CD8-positive, alpha-beta memory T cell (primary cell): ENCODE data around the gene CEP76. TPM values are rescaled to one million over a fixed set of nuclear protein-coding genes. Genes with fewer than 3 reads are reported as not detected.

ENCODE experiments used
- CTCF ChIA-PET: fragments of 350-600 bp; sonication (Branson Sonifier 250); formaldehyde crosslinking; loops from one replicate; lab custom pipeline; 2021; ENCODE audit warnings: antibody characterized with exemption; lab: Charles Lee
- POLR2A ChIA-PET: fragments of 350-600 bp; sonication (Branson Sonifier 250); formaldehyde crosslinking; loops from one replicate; lab custom pipeline; 2021; ENCODE audit warnings: antibody characterized with exemption; lab: Charles Lee
- DNase-seq, 5 donors: peaks; one replicate each; pipeline versions ENCODE4 v3.0.0 to v3.0.0-alpha.2; 2020 to 2022; ENCODE audit warnings: mixed read lengths in 1 of 5
- H3K27ac ChIP-seq: one replicate; pipeline ENCODE4 v1.7.0; 2013; ENCODE audit warnings: low read depth, mild to moderate bottlenecking, low read length, moderate library complexity
- H3K27me3 ChIP-seq: 2 replicates; pipeline ENCODE4 v1.7.0; 2013; ENCODE audit warnings: low read length, mild to moderate bottlenecking; ENCODE audit not compliant: insufficient read depth, poor library complexity, severe bottlenecking
- H3K36me3 ChIP-seq: 2 replicates; pipeline ENCODE4 v1.7.0; 2013; ENCODE audit warnings: mild to moderate bottlenecking, low read length, moderate library complexity; ENCODE audit not compliant: insufficient read depth
- H3K4me1 ChIP-seq: 2 replicates; pipeline ENCODE4 v1.7.0; 2013; ENCODE audit warnings: mild to moderate bottlenecking, low read length, moderate library complexity; ENCODE audit not compliant: insufficient read depth
- H3K4me3 ChIP-seq: 2 replicates; pipeline ENCODE4 v1.7.0; 2013; ENCODE audit warnings: mild to moderate bottlenecking, low read length
- H3K9me3 ChIP-seq: 2 replicates; pipeline ENCODE4 v1.7.0; 2013; ENCODE audit warnings: mild to moderate bottlenecking, low read length
- H3K27ac Mint-ChIP-seq, 8 donors: one replicate each; pipeline ENCODE4 v1.8.0; 2020 to 2021; ENCODE audit warnings: mixed read lengths in 8 of 8, mild to moderate bottlenecking in 6 of 8, inconsistent platforms in 3 of 8, moderate library complexity in 3 of 8
- H3K27me3 Mint-ChIP-seq, 2 donors: one replicate each; pipeline ENCODE4 v1.8.0; 2020 to 2021; ENCODE audit warnings: mixed read lengths in 2 of 2, mild to moderate bottlenecking in 1 of 2, moderate library complexity in 1 of 2
- H3K36me3 Mint-ChIP-seq, 3 donors: one replicate each; pipeline ENCODE4 v1.8.0; 2020 to 2021; ENCODE audit warnings: mixed read lengths in 3 of 3, inconsistent platforms in 1 of 3, mild to moderate bottlenecking in 1 of 3
- H3K4me1 Mint-ChIP-seq, 3 donors: one replicate each; pipeline ENCODE4 v1.8.0; 2020 to 2021; ENCODE audit warnings: mixed read lengths in 3 of 3, inconsistent platforms in 1 of 3, mild to moderate bottlenecking in 1 of 3
- H3K4me3 Mint-ChIP-seq, 7 donors: one replicate each; pipeline ENCODE4 v1.8.0; 2020 to 2021; ENCODE audit warnings: mixed read lengths in 7 of 7, mild to moderate bottlenecking in 6 of 7, moderate library complexity in 4 of 7, inconsistent platforms in 2 of 7
- H3K9me3 Mint-ChIP-seq, 5 donors: one replicate each; pipeline ENCODE4 v1.8.0; 2020 to 2022; ENCODE audit warnings: mixed read lengths in 5 of 5, mild to moderate bottlenecking in 3 of 5, moderate library complexity in 2 of 5, inconsistent platforms in 1 of 5
- polyA plus RNA-seq: library from polyadenylated mRNA; unstranded; fragments of 300-500 nt; fragmentation: Illumina TruSeq; gene quantifications from one replicate; pipeline ENCODE4 v1.2.3, GENCODE V29; 2021
- total RNA-seq, 2 experiments: library from RNA; stranded (reverse); gene quantifications; one replicate each; pipeline ENCODE4 v1.2.3, GENCODE V29; 2021

Gene CEP76
- total RNA-seq (10 to 100 TPM; 11.3 to 15.5 TPM), polyA plus RNA-seq (6.4 TPM)

DNA sequence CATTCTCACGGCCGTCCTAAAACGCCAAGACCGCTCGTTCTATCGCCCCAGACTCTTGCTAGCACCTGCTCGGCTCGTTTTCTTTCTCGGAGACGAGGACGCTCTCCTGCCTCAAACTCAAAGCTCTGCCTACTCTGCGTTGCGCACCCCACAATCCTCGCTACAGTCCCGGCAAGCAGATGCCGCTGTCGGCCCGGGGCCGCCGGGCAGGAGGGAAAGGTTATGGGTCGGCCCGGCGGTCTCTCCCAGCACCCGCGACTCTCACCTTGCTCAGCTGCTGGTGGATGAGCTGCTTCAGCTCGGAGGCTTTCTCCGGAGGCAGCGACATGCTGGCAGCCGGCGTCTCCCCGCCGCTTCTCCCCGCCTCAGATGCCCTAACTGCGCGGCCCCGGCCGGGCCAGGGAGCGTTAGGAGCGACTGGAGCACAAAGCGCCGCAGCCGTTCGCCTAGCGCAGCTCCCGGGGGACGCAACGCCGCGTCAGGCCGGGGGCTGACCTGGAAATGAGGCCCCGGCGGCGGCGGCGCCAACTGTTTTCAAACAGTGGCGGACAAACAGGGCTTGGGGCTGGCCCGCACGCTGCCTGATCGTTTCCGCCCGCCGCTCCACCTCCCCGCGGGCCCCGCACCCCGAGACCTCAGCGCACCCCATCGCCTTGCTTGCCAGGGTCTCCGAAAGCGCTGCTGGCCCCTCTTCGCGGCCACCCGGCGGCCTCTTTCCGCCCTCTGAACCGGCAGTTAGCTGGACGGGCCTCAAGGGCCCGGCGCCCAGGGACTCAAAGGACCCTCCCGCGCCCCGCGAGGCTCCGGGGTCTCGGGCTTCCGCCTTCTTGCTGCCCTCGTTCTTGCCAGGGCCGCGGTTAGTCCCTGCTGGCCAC is at the start of gene CEP76, which contains the start of gene PSMG2:
TSS of gene CEP76 (minus strand) at position 503 of the 875 bp plus-strand sequence. CDS start at position 328, 175 bp downstream.
TSS of gene PSMG2 (plus strand) at position 822 of the 875 bp plus-strand sequence. CDS start 66 bp downstream, outside the sequence.
- Mint-ChIP-seq H3K27ac (peak within 1 kb of the TSS; percentile 90 to 100 (median 98)), H3K9me3 (no peaks in the 10 kb centered on the region), H3K27me3 (no peaks in the 10 kb centered on the region), H3K4me1 (peaks cover 43 to 61% (median 59%) of the 10 kb centered on the region in 3 donors), H3K36me3 (peaks cover 0 to 50% (median 8%) of the 10 kb centered on the region in 3 donors), H3K4me3 (peak within 1 kb of the TSS; percentile 91 to 99 (median 96))
- H3K4me1 ChIP-seq: peaks cover 42% of the 10 kb centered on the region
- POLR2A ChIA-PET: interaction anchor here (0.6 to 1.7 kb wide), 10 partner anchors 17 to 332 kb away, joined by 3 to 10 read pairs (median 5); partner anchors contain the start of genes AFG3L2, CEP192, PRELID3A and PTPN2
- peak within 1 kb of the TSS; percentile 87 for H3K4me3 ChIP-seq
- peak within 1 kb of the TSS; percentile 84 for H3K27ac ChIP-seq
- peaks cover 8% of the 10 kb centered on the region for H3K36me3 ChIP-seq
- no peaks in the 10 kb centered on the region for H3K27me3 ChIP-seq
- CTCF ChIA-PET: interaction anchor here (1.0 to 2.2 kb wide), 6 partner anchors 12 to 325 kb away, joined by 3 to 9 read pairs (median 4); partner anchors contain the start of gene AFG3L2
- DNase-seq: peak; percentile 75 to 90 (median 86)
- H3K9me3 ChIP-seq: no peaks in the 10 kb centered on the region

GRCh38 chr18:12751891-12752290 is 49.4 kb upstream of the CEP76 start:
- no peak overlapping the region for H3K4me3 ChIP-seq
- no peak overlapping the region for H3K4me3 Mint-ChIP-seq
- H3K27me3 Mint-ChIP-seq: peaks cover 0 to 7% of the 10 kb centered on the region in 2 donors
- no peak overlapping the region for H3K27ac ChIP-seq
- no peak overlapping the region for H3K27ac Mint-ChIP-seq
- peaks cover 0 to 1% (median 0%) of the 10 kb centered on the region in 5 donors for H3K9me3 Mint-ChIP-seq
- H3K9me3 ChIP-seq: no peaks in the 10 kb centered on the region
- peaks cover 0 to 4% (median 2%) of the 10 kb centered on the region in 3 donors for H3K36me3 Mint-ChIP-seq
- ChIA-PET CTCF (interaction anchor here (1.4 kb wide), 1 partner anchor 183 kb away, joined by 4 read pairs; no protein-coding TSS in a partner anchor), POLR2A (no interaction called here)
- H3K27me3 ChIP-seq: no peaks in the 10 kb centered on the region
- H3K36me3 ChIP-seq: no peaks in the 10 kb centered on the region
- peaks cover 12% of the 10 kb centered on the region for H3K4me1 ChIP-seq
- DNase-seq: no peak
- peaks cover 3 to 10% (median 7%) of the 10 kb centered on the region in 3 donors for H3K4me1 Mint-ChIP-seq

DNA sequence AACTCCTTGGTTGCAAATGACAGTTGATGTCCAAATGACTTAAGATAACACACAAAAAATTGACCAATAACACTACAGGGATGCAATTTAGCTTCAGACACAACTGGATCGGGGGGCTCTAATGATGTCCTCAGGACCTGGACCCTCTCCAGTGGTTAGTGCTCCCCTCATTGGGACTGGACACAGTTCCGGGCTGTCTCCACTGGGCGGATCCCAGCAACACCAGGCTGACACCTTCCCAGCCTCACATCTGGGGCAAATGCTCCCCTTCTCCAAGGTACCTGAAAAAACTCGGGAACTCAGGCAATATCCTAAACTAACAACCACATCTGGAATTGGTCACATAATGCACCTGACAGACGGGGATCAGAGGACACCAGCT is 49.0 kb upstream of the CEP76 start:
- H3K4me3 Mint-ChIP-seq: no peak overlapping the region
- peaks cover 0 to 7% of the 10 kb centered on the region in 2 donors for H3K27me3 Mint-ChIP-seq
- H3K27ac Mint-ChIP-seq: no peak overlapping the region
- DNase-seq: no peak
- Histone ChIP-seq H3K4me1 (peaks cover 12% of the 10 kb centered on the region), H3K4me3 (no peak overlapping the region), H3K27me3 (no peaks in the 10 kb centered on the region), H3K36me3 (no peaks in the 10 kb centered on the region), H3K9me3 (no peaks in the 10 kb centered on the region), H3K27ac (no peak overlapping the region)
- H3K9me3 Mint-ChIP-seq: peaks cover 0 to under 1% (median 0%) of the 10 kb centered on the region in 5 donors
- peaks cover 3 to 10% (median 7%) of the 10 kb centered on the region in 3 donors for H3K4me1 Mint-ChIP-seq
- H3K36me3 Mint-ChIP-seq: peaks cover 0 to 2% (median under 1%) of the 10 kb centered on the region in 3 donors
- ChIA-PET CTCF (no interaction called here), POLR2A (no interaction called here)

- H3K27ac Mint-ChIP-seq: no peak overlapping the region
- no peak overlapping the region for H3K27ac ChIP-seq
Measured at GRCh38 chr18:12750715-12751502, 48.4 kb upstream of the CEP76 start.

GRCh38 chr18:12750076-12750714 is 47.7 kb upstream of the CEP76 start:
- peaks cover 0 to 7% of the 10 kb centered on the region in 2 donors for H3K27me3 Mint-ChIP-seq
- Histone ChIP-seq H3K9me3 (no peaks in the 10 kb centered on the region), H3K36me3 (no peaks in the 10 kb centered on the region), H3K4me1 (peaks cover 12% of the 10 kb centered on the region), H3K27ac (no peak overlapping the region), H3K4me3 (no peak overlapping the region), H3K27me3 (no peaks in the 10 kb centered on the region)
- H3K4me3 Mint-ChIP-seq: peak overlapping the region in 1 of 7 donors; percentile 18
- peaks cover 3 to 10% (median 7%) of the 10 kb centered on the region in 3 donors for H3K4me1 Mint-ChIP-seq
- peak overlapping the region in 2 of 8 donors; percentile 21 to 93 for H3K27ac Mint-ChIP-seq
- CTCF ChIA-PET: no interaction called here
- POLR2A ChIA-PET: interaction anchor here (0.6 kb wide), 1 partner anchor 862 kb away, joined by 3 read pairs; no protein-coding TSS in a partner anchor
- no peaks in the 10 kb centered on the region for H3K9me3 Mint-ChIP-seq
- H3K36me3 Mint-ChIP-seq: peaks cover 0 to 2% (median 0%) of the 10 kb centered on the region in 3 donors
- DNase-seq: peak in 1 of 5 donors; percentile 28

More at GRCh38 chr18:12750715-12751502, 48.4 kb upstream of the CEP76 start:
- Mint-ChIP-seq H3K27me3 (peaks cover 0 to 7% of the 10 kb centered on the region in 2 donors), H3K36me3 (peaks cover 0 to 2% (median 0%) of the 10 kb centered on the region in 3 donors), H3K4me3 (peak overlapping the region in 1 of 7 donors; percentile 18), H3K4me1 (peaks cover 3 to 10% (median 7%) of the 10 kb centered on the region in 3 donors), H3K9me3 (no peaks in the 10 kb centered on the region)
- H3K4me1 ChIP-seq: peaks cover 12% of the 10 kb centered on the region
- no peak overlapping the region for H3K4me3 ChIP-seq
- no peak for DNase-seq
- ChIA-PET CTCF (no interaction called here), POLR2A (no interaction called here)
- H3K36me3 ChIP-seq: no peaks in the 10 kb centered on the region
- no peaks in the 10 kb centered on the region for H3K9me3 ChIP-seq
- no peaks in the 10 kb centered on the region for H3K27me3 ChIP-seq

GRCh38 chr18:12749121-12749520 is 46.6 kb upstream of the CEP76 start:
- H3K27me3 ChIP-seq: no peaks in the 10 kb centered on the region
- H3K27ac ChIP-seq: no peak overlapping the region
- Mint-ChIP-seq H3K9me3 (no peaks in the 10 kb centered on the region), H3K27ac (no peak overlapping the region), H3K27me3 (peaks cover 0 to 7% of the 10 kb centered on the region in 2 donors), H3K36me3 (peaks cover 0 to 2% (median 0%) of the 10 kb centered on the region in 3 donors), H3K4me3 (no peak overlapping the region), H3K4me1 (peaks cover 3 to 10% (median 7%) of the 10 kb centered on the region in 3 donors)
- no peak for DNase-seq
- no peak overlapping the region for H3K4me3 ChIP-seq
- POLR2A ChIA-PET: no interaction called here
- H3K4me1 ChIP-seq: peaks cover 12% of the 10 kb centered on the region
- H3K9me3 ChIP-seq: no peaks in the 10 kb centered on the region
- H3K36me3 ChIP-seq: no peaks in the 10 kb centered on the region
- CTCF ChIA-PET: interaction anchor here (1.6 kb wide), 1 partner anchor 186 kb away, joined by 5 read pairs; no protein-coding TSS in a partner anchor

- H3K9me3 Mint-ChIP-seq: no peaks in the 10 kb centered on the region
- Histone ChIP-seq H3K4me1 (peaks cover 12% of the 10 kb centered on the region), H3K27ac (no peak overlapping the region), H3K27me3 (no peaks in the 10 kb centered on the region), H3K9me3 (no peaks in the 10 kb centered on the region), H3K4me3 (no peak overlapping the region), H3K36me3 (no peaks in the 10 kb centered on the region)
- DNase-seq: no peak
- peaks cover 0 to 2% (median 0%) of the 10 kb centered on the region in 3 donors for H3K36me3 Mint-ChIP-seq
- ChIA-PET CTCF (interaction anchor here (1.6 kb wide), 1 partner anchor 186 kb away, joined by 5 read pairs; no protein-coding TSS in a partner anchor), POLR2A (no interaction called here)
- peaks cover 0 to 7% of the 10 kb centered on the region in 2 donors for H3K27me3 Mint-ChIP-seq
- no peak overlapping the region for H3K4me3 Mint-ChIP-seq
- H3K27ac Mint-ChIP-seq: no peak overlapping the region
- H3K4me1 Mint-ChIP-seq: peaks cover 3 to 10% (median 7%) of the 10 kb centered on the region in 3 donors
Measured at GRCh38 chr18:12748671-12749070, 46.1 kb upstream of the CEP76 start.
